Progenitor cell of endocrine pancreas (in vitro differentiated cells): ENCODE data around the gene TMC1. TPM values are rescaled to one million over a fixed set of nuclear protein-coding genes. Genes with fewer than 3 reads are reported as not detected.

ENCODE experiments used
- DNase-seq: peaks from one replicate; pipeline ENCODE4 v3.0.0; 2021; ENCODE audit warnings: low spot score; ENCODE audit not compliant: unreplicated experiment
- H3K27ac Mint-ChIP-seq: 2 replicates; pipeline ENCODE4 v1.8.0; 2021; ENCODE audit warnings: mild to moderate bottlenecking, moderate library complexity, mixed read lengths
- H3K27me3 Mint-ChIP-seq: 2 replicates; pipeline ENCODE4 v1.8.0; 2021; ENCODE audit warnings: mixed read lengths
- H3K36me3 Mint-ChIP-seq: 2 replicates; pipeline ENCODE4 v1.8.0; 2022; ENCODE audit warnings: mixed read lengths; ENCODE audit not compliant: insufficient read depth
- H3K4me1 Mint-ChIP-seq: 2 replicates; pipeline ENCODE4 v1.8.0; 2021; ENCODE audit warnings: low read depth, mixed read lengths
- H3K4me3 Mint-ChIP-seq: 2 replicates; pipeline ENCODE4 v1.8.0; 2021; ENCODE audit warnings: low read depth, mild to moderate bottlenecking, moderate library complexity, mixed read lengths
- H3K9me3 Mint-ChIP-seq: 2 replicates; pipeline ENCODE4 v1.8.0; 2021; ENCODE audit warnings: low read depth, mixed read lengths
- total RNA-seq: library from RNA; stranded (reverse); gene quantifications from 2 replicates; pipeline ENCODE4 v1.2.1, GENCODE V29; 2021
- TF ChIP-seq, protein P1 (sequence below): fragments of 200-600 bp; sonication (generic); IDR thresholded peaks from one replicate; pipeline ENCODE4 v1.5.0; 2021; ENCODE audit warnings: antibody characterized with exemption, mild to moderate bottlenecking; ENCODE audit not compliant: unreplicated experiment

TMC1 gene
- total RNA-seq, 1 donor from 2014 or later = not detected

DNA sequence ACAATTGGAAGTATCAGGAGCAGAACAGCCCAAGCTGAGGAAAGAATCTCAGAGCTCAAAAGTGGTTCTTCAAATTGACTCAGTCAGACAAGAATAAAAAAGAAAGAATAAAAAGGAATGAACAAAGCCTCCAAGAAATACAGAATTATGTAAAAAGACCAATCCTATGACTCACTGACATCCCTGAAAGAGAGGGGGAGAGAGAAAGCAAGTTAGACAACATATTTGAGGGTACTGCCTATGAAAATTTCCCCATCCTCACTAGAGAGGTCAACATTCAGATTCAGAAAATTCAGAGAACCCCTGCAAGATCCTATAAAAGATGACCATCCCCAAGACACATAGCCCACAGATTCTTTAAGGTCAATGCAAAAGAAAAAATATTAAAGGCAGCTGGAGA is 258.2 kb downstream of the TMC1 start:
- Mint-ChIP-seq H3K27ac (no peak overlapping the region), H3K27me3 (no peaks in the 10 kb centered on the region), H3K36me3 (no peaks in the 10 kb centered on the region), H3K9me3 (peaks cover 6% of the 10 kb centered on the region), H3K4me1 (no peaks in the 10 kb centered on the region), H3K4me3 (no peak overlapping the region)
- TF ChIP-seq, protein P1, sequence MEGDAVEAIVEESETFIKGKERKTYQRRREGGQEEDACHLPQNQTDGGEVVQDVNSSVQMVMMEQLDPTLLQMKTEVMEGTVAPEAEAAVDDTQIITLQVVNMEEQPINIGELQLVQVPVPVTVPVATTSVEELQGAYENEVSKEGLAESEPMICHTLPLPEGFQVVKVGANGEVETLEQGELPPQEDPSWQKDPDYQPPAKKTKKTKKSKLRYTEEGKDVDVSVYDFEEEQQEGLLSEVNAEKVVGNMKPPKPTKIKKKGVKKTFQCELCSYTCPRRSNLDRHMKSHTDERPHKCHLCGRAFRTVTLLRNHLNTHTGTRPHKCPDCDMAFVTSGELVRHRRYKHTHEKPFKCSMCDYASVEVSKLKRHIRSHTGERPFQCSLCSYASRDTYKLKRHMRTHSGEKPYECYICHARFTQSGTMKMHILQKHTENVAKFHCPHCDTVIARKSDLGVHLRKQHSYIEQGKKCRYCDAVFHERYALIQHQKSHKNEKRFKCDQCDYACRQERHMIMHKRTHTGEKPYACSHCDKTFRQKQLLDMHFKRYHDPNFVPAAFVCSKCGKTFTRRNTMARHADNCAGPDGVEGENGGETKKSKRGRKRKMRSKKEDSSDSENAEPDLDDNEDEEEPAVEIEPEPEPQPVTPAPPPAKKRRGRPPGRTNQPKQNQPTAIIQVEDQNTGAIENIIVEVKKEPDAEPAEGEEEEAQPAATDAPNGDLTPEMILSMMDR = no peak
- DNase-seq = no peak

DNA sequence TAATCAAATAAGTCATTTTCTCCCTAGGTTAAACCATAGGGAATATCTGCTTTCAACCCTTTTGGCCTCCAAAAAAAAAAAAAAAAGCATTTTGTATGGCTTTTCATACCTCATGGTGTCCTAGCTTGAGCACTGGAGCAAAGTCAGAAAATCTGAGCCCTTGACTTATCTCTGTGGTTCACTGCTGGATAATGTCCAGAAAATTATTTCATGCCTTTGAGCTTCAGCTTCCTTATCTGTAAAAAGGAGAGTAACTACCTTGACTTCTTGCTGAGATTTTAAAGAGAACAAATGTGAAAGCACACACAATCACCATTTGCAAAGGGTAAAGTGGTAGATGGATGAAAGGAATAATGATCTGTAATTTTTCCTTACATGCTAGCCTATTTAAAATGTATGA is 265.5 kb downstream of the TMC1 start:
- no peaks in the 10 kb centered on the region for H3K4me1 Mint-ChIP-seq
- peaks cover 6% of the 10 kb centered on the region for H3K9me3 Mint-ChIP-seq
- no peaks in the 10 kb centered on the region for H3K27me3 Mint-ChIP-seq
- no peak overlapping the region for H3K4me3 Mint-ChIP-seq
- H3K36me3 Mint-ChIP-seq = no peaks in the 10 kb centered on the region
- DNase-seq = no peak
- H3K27ac Mint-ChIP-seq = no peak overlapping the region
- TF ChIP-seq, protein P1 = no peak

DNA sequence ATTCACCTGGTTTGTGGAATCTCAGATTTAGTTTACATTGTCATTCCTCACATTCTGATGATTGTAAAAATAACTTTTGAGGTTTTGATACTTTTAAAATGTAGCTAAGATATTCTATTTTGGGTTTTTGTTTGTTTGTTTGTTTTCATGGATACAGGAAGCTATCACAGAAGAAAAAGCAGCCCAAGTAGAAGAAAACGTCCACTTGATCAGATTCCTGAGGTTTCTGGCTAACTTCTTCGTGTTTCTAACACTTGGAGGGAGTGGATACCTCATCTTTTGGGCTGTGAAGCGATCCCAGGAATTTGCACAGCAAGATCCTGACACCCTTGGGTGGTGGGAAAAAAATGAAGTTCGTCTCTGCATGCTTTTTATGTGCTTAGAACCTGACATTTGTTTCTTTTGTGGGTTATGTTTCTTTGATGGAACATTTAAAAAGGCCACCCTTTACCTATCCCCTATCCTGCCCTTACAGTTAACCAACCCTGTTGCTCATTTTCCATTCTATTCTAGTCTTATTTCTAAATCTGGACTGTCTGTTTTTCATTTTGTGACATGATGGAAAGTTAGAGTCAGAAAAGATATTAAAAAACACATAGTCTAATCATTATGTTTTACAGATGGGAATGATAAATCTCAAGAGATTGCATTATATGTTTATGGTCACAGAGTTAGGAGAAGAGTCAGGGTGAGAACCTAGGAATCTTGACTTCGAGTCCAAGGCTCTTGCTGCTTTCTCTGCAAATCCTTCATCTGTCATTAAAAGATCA is 267.7 kb downstream of the TMC1 start:
- no peaks in the 10 kb centered on the region for H3K4me1 Mint-ChIP-seq

DNA sequence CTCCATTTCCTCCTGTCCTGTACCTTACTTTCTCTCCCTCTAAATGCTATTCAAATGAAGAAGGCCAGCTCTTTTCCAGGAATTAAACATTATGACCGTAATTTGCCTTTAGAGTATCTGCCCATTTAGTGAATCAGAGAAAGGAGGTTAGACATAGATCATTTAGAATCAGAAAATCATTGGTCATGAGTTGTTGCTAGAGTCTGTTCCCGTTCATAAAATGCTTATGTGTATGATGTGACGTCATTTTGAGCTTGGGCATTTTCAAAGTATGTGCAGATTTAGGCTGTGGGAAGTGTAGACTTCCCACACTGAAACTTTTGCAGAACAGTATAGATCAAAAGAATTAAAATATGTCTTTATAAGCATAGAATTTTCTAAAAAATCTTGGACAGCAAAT is 268.5 kb downstream of the TMC1 start:
- TF ChIP-seq, protein P1 = no peak
- Mint-ChIP-seq H3K27ac (no peak overlapping the region), H3K4me3 (no peak overlapping the region)

More for the DNA sequence above, 267.7 kb downstream of the TMC1 start:
- H3K9me3 Mint-ChIP-seq = peaks cover 2% of the 10 kb centered on the region
- no peak overlapping the region for H3K4me3 Mint-ChIP-seq
- H3K27me3 Mint-ChIP-seq = no peaks in the 10 kb centered on the region
- DNase-seq = no peak
- H3K36me3 Mint-ChIP-seq = no peaks in the 10 kb centered on the region
- H3K27ac Mint-ChIP-seq = no peak overlapping the region
- TF ChIP-seq, protein P1 = no peak

DNA sequence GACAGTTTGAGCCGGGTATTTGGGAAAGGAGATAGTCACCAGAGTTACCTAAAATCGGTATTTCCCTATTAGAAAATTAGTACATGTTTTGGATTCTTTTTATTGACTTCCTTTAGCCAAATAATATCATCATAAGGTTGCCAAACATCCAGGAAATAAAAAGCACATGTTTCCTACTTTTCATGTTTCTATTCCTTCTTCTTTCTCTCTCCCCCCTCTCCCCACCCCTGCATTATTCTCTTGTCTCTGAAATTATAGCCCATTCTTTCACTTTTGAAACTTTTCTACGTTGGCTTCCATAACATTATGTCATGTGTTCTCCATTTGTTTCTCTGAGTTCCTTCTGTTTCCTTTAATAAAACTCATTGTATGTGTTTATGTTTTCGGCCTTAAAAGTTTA is 269.6 kb downstream of the TMC1 start:
- Mint-ChIP-seq H3K4me3 (no peak overlapping the region), H3K36me3 (peaks cover 1% of the 10 kb centered on the region)

More for the DNA sequence above, 268.5 kb downstream of the TMC1 start:
- H3K4me1 Mint-ChIP-seq = no peaks in the 10 kb centered on the region
- DNase-seq = no peak
- no peaks in the 10 kb centered on the region for H3K36me3 Mint-ChIP-seq
- H3K27me3 Mint-ChIP-seq = no peaks in the 10 kb centered on the region
- H3K9me3 Mint-ChIP-seq = peaks cover 4% of the 10 kb centered on the region

More for the DNA sequence above, 269.6 kb downstream of the TMC1 start:
- DNase-seq = no peak
- TF ChIP-seq, protein P1 = no peak
- peaks cover 15% of the 10 kb centered on the region for H3K9me3 Mint-ChIP-seq
- H3K4me1 Mint-ChIP-seq = no peaks in the 10 kb centered on the region
- no peaks in the 10 kb centered on the region for H3K27me3 Mint-ChIP-seq
- H3K27ac Mint-ChIP-seq = no peak overlapping the region
